SU-DHL-6 (cell line): Measurements from ENCODE around the gene PDE9A.

Experiments
- H2AFZ ChIP-seq: fragments of 200-600 bp; sonication (generic); 2 replicates; pipeline ENCODE4 v1.6.1; 2014; ENCODE audit warnings: low read depth, mild to moderate bottlenecking, moderate library complexity, mixed read lengths, antibody characterized with exemption, low read length; ENCODE audit not compliant: severe bottlenecking
- H3F3A ChIP-seq: fragments of 200-600 bp; shearing (Covaris generic); 2 replicates; pipeline ENCODE4 v1.6.0; 2016; ENCODE audit warnings: antibody characterized with exemption, mild to moderate bottlenecking; ENCODE audit not compliant: insufficient read depth
- H3K27ac ChIP-seq: fragments of 200-600 bp; sonication (generic); 2 replicates; pipeline ENCODE4 v1.5.1; 2016; ENCODE audit warnings: low read depth, mild to moderate bottlenecking, low read length, moderate library complexity, mixed read lengths
- H3K27me3 ChIP-seq: fragments of 200-600 bp; sonication (generic), shearing (Covaris generic); 2 replicates; pipeline ENCODE4 v1.6.0; 2014; ENCODE audit warnings: mild to moderate bottlenecking, low read length
- H3K36me3 ChIP-seq: fragments of 200-600 bp; sonication (generic); 2 replicates; pipeline ENCODE4 v1.6.1; 2014; ENCODE audit warnings: mild to moderate bottlenecking, low read length, mixed read lengths
- H3K4me2 ChIP-seq: fragments of 300-600, 200-600 bp; shearing (Covaris generic), sonication (generic); 2 replicates; pipeline ENCODE4 v1.6.0; 2014; ENCODE audit warnings: low read length, low read depth, mild to moderate bottlenecking; ENCODE audit not compliant: poor library complexity, severe bottlenecking
- H3K4me3 ChIP-seq: fragments of 200-600 bp; sonication (generic); 2 replicates; pipeline ENCODE4 v1.5.1; 2014; ENCODE audit warnings: antibody characterized with exemption, low read length, mild to moderate bottlenecking, mixed read lengths; ENCODE audit not compliant: insufficient read depth, poor library complexity, severe bottlenecking
- H3K79me2 ChIP-seq: fragments of 200-600 bp; sonication (generic); 2 replicates; pipeline ENCODE4 v1.6.1; 2014; ENCODE audit warnings: mild to moderate bottlenecking, low read length, moderate library complexity; ENCODE audit not compliant: insufficient read depth
- H3K9ac ChIP-seq: fragments of 200-600 bp; sonication (generic); 2 replicates; pipeline ENCODE4 v1.7.0; 2014; ENCODE audit warnings: mild to moderate bottlenecking, low read length
- H3K9me2 ChIP-seq: fragments of 200-600 bp; sonication (generic); replicated peaks from 2 replicates; pipeline ENCODE4 v1.6.1; 2014; ENCODE audit warnings: low read length; ENCODE audit not compliant: insufficient read depth
- H3K9me3 ChIP-seq: fragments of 200-600 bp; sonication (generic); 2 replicates; pipeline ENCODE4 v1.6.1; 2014; ENCODE audit warnings: low read length, mixed read lengths; ENCODE audit not compliant: insufficient read depth
- H4K20me1 ChIP-seq: fragments of 200-600 bp; sonication (generic); 2 replicates; pipeline ENCODE4 v1.6.1; 2014; ENCODE audit warnings: low read depth, mild to moderate bottlenecking, antibody characterized with exemption, low read length, moderate library complexity, mixed read lengths
- CTCF ChIP-seq: fragments of 200-600 bp; sonication (generic); IDR thresholded peaks from one replicate; pipeline ENCODE4 v1.5.1; 2017; ENCODE audit warnings: antibody characterized with exemption, mild to moderate bottlenecking, low read length, moderate library complexity; ENCODE audit not compliant: insufficient read depth, poor library complexity, severe bottlenecking
- EZH2phosphoT487 ChIP-seq: fragments of 200-600 bp; sonication (generic), shearing (Covaris generic); conservative IDR thresholded peaks from 2 replicates; pipeline ENCODE4 v1.6.1; 2018; ENCODE audit warnings: mild to moderate bottlenecking, antibody characterized with exemption, low read length, moderate library complexity, mixed read lengths

Gene PDE9A

GRCh38 chr21:42675403-42675802 is 22.0 kb downstream of the PDE9A start:
- Histone ChIP-seq H3K36me3 (no peaks in the 10 kb centered on the region), H3K9ac (no peak overlapping the region), H3K9me3 (no peaks in the 10 kb centered on the region), H3K79me2 (no peaks in the 10 kb centered on the region), H3K9me2 (no peaks in the 10 kb centered on the region), H4K20me1 (no peaks in the 10 kb centered on the region; the same call in 1 of the 2 replicates), H3F3A (no peaks in the 10 kb centered on the region), H3K4me3 (no peak overlapping the region), H2AFZ (no peak overlapping the region), H3K27me3 (no peaks in the 10 kb centered on the region), H3K4me2 (no peak overlapping the region), H3K27ac (no peak overlapping the region)
- TF ChIP-seq CTCF (no peak), EZH2phosphoT487 (no peak)

GRCh38 chr21:42676808-42677207 is 23.4 kb downstream of the PDE9A start:
- no peak overlapping the region for H3K4me3 ChIP-seq
- H3K79me2 ChIP-seq = no peaks in the 10 kb centered on the region
- no peak overlapping the region for H3K27ac ChIP-seq
- no peaks in the 10 kb centered on the region for H4K20me1 ChIP-seq
- no peaks in the 10 kb centered on the region for H3K36me3 ChIP-seq
- no peak overlapping the region for H2AFZ ChIP-seq
- no peaks in the 10 kb centered on the region for H3F3A ChIP-seq
- H3K4me2 ChIP-seq = no peak overlapping the region
- no peaks in the 10 kb centered on the region for H3K9me2 ChIP-seq
- no peaks in the 10 kb centered on the region for H3K27me3 ChIP-seq
- no peak overlapping the region for H3K9ac ChIP-seq
- H3K9me3 ChIP-seq = no peaks in the 10 kb centered on the region
- TF ChIP-seq CTCF (no peak), EZH2phosphoT487 (no peak)

- no peak overlapping the region for H2AFZ ChIP-seq
- no peak overlapping the region for H3K9ac ChIP-seq
- H3F3A ChIP-seq = no peaks in the 10 kb centered on the region
- H3K4me2 ChIP-seq = no peak overlapping the region
- TF ChIP-seq EZH2phosphoT487 (no peak), CTCF (no peak)
- no peaks in the 10 kb centered on the region for H3K36me3 ChIP-seq
- H3K27me3 ChIP-seq = no peaks in the 10 kb centered on the region
- H3K79me2 ChIP-seq = no peaks in the 10 kb centered on the region
- H3K9me2 ChIP-seq = no peaks in the 10 kb centered on the region
- H3K27ac ChIP-seq = no peak overlapping the region
- H3K9me3 ChIP-seq = no peaks in the 10 kb centered on the region
- H4K20me1 ChIP-seq = no peaks in the 10 kb centered on the region
- no peak overlapping the region for H3K4me3 ChIP-seq
Measured at GRCh38 chr21:42677339-42678321, 24.2 kb downstream of the PDE9A start.
